ENCODE measurements around the gene MAP3K4.

GRCh38 chr6:161111261-161111660 is 119.7 kb downstream of the MAP3K4 start:
- TF ChIP-seq CTCF (IDR thresholded peaks at IDR 0.05) (no peak), IRF2 (CRISPR knock-in tag; IDR thresholded peaks at IDR 0.05; ENCODE audit: borderline replicate concordance, low read depth) (no peak), FOXK1 (CRISPR knock-in tag; IDR thresholded peaks at IDR 0.05) (no peak), ESRRA (CRISPR knock-in tag; IDR thresholded peaks at IDR 0.05; ENCODE audit: borderline replicate concordance) (no peak), JUN (CRISPR knock-in tag; IDR thresholded peaks at IDR 0.05) (no peak), ZBTB21 (CRISPR knock-in tag; IDR thresholded peaks at IDR 0.05; ENCODE audit: borderline replicate concordance) (no peak), ETV6 (CRISPR knock-in tag; IDR thresholded peaks at IDR 0.05) (no peak), USF2 (CRISPR knock-in tag; IDR thresholded peaks at IDR 0.05) (no peak), ATF2 (CRISPR knock-in tag; IDR thresholded peaks at IDR 0.05; ENCODE audit: borderline replicate concordance, low read depth) (no peak), SP1 (CRISPR knock-in tag; conservative IDR thresholded peaks at IDR 0.05) (no peak), ZNF121 (CRISPR knock-in tag; IDR thresholded peaks at IDR 0.05) (no peak), TEAD1 (CRISPR knock-in tag; IDR thresholded peaks at IDR 0.05) (no peak)

Measured in WTC11 (cell line).